T-helper 22 cell (primary cell): ENCODE results near the gene PABPC1L.

Experiments used
- DNase-seq: peaks from one replicate; pipeline ENCODE4 v3.0.0-alpha.2; 2020; ENCODE audit warnings: low read depth

Gene PABPC1L

DNA sequence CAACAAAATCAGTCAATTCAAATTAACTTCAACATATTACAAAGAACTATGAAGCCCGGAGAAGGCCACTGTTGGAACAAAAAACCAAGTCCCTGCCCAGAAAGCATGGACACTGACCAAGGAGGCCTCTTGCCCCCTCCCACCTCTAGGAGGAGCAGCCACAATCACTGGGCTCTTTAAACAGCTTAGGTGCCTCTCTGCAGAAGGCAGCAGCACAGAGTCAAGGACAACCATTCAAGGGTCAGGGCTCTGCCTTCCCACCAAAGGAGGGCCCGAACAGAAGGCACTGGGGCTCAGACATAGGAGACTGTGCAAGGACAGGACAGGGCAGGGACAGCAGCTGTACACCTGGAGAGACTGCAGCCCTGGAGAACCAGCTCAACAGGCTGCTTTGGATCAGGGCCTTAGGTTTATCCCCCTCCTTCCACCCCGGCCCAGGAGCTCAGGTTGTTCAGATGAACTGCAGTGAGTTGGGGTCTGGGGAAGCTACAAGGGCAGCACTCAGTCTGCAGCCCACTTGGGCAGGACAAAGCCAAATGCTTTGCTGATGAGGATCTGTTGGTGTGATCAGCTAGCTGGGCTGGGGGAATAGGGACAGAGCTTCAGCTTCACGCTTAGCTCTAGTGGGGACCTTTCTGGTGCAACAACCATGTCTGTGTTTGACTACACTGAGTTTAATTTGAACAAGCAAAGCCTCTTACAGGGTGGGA lies 32.6 kb downstream of the PABPC1L start:
- DNase-seq = no peak

DNA sequence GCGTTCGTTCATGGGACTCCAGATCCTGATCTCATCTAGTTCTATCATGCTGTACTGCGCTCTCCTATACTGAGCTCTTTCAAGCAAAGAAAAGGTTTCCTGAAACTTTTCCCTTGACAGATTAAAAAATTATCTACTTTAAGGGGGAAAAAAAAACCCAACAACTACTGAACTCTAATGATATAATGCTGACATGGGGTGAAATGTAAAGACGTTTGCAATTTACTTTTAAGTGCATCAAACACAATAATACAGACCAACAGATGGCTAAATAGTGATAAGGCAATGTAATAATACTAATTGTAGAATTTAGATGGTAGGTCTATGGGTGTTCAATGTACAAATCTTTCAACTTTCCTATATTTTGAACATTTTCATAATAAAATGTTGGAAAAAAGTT lies 34.0 kb downstream of the PABPC1L start:
- no peak for DNase-seq

DNA sequence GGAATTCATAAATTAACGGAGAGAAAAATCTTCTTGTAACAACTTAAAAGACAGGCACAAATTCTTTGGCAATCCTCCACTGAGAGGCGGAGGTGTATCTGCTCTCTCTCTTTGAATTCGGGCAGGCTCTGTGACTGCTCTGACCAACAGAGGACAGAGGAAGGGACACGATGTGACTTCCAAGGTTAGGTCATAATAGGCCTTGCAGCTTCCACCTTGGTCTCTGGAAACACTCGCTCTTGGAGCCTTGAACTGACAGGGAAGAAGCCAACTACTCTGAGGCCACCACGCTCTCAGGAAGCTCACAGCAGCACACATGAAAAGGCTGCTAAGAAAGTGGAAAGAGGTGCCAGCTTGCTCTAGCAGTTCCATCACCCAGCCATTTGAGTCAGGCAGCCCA lies 35.4 kb downstream of the PABPC1L start:
- no peak for DNase-seq

DNA sequence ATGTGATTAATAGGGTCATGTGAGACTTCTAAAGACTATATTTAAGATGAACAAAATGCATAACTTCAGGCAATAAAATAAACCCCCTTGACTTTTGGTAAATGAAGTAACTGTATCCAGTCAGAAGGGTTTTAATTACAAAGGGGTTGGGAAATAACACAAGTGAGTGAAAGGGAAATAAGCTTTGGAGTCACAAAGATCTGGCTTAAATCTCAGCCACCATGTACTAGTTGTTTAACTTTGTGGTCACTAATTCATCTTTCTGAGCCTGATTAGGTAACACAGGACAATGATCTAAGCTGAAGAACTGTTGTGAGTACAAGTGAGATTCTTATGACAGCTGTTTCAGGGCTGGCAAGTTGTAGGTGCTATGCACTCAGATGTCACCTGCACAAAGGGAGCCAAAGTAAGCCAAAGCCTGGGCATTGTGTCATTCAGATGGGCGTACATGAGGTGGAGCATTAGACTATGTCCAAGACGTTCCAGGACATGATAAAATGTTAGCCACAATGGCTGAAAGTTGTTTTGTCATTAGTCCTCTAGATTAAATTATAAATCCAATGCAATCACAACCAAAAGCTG lies 36.5 kb downstream of the PABPC1L start:
- no peak for DNase-seq

DNA sequence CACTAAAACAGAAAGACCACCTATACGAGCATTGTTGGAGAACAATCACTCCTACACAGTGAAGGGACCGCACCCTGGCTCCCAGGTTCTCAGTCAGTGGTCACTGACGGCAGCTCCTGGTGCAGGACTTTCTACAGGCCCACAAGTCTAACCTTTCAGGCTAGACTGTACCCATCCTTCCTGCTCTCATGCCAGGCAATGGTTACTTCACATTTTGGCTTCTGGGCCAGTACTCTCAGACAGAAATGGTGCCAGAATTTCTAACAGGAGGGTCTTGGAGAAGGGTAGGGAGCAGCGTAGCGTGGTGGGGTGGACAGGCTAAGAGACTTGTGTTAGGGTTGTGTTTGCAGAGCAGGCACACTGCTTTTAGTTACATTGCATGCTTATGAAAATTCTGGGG lies 38.2 kb downstream of the PABPC1L start:
- no peak for DNase-seq

DNA sequence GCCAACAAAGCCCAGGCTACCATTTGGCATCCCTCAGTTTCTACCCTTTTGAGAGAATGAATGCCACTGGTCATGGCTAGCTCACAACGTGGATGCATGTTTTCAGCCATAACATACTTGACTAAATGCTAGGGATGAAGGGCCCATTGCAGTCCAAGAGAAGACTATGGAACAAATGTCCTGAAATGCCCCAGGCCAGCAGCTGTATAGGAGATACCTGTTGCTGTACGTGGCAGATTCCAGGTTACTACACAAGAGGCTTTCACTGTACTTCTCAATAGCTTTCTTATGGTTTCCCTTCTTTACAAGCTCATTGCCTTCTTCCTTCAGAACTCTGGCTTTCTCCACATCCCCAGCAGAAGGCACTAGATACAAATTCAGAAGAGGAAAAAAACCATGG lies 38.7 kb downstream of the PABPC1L start:
- no peak for DNase-seq

DNA sequence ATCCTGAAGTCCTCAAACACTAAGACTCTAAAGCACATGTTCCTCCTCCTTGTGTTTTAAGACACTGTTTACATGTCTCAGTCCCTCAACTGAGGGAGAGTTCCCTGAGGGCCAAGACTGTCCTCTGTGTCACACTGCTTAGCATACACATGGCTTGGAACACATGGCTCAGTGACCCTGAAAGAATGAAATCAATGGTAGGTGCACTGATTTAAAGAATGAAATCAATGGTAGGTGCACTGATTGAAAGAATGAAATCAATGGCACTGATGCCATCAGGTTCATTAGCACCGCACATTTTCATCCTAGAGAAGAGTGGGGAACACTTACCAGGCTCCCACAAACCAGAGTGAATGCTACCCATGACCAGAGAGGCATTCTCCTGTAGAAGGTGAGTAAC lies 40.5 kb downstream of the PABPC1L start:
- no peak for DNase-seq

DNA sequence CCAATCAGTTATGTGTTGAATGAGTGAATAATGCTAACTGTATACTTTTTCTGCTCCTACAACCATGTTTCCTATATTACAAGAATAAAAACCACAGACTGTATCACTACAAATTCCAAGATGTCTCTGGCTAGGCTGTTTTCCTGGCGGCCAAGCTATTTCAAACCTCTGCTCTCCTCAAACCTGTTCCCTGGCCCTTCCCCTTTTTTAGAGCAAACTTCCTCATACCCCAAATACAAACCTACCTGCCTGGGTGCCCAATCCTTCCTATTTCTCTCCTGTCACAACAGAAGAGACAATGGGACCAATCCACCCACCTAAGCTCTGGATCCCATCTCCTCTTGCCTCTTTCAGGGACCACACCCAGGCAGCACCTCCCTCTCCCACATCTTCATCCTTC lies 42.9 kb downstream of the PABPC1L start:
- no peak for DNase-seq

DNA sequence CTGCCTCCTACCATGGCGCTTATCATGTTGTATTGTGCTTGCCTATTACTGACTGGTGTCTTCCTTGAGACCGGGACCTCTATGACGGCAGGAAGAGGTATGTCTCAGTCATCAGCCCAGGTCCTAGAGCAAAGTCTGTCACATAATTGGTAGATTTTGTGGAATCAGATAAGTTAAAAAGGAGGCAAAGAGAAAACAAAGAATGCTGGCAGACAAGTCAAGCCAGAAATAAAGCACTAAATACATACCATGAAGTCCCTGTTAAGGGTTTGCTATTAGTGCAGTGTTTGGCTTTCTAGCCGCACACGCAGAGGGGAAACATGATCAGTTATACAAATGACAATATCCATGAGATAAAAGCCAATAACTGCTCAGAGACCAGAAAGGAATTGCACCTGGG lies 44.4 kb downstream of the PABPC1L start:
- DNase-seq = no peak

DNA sequence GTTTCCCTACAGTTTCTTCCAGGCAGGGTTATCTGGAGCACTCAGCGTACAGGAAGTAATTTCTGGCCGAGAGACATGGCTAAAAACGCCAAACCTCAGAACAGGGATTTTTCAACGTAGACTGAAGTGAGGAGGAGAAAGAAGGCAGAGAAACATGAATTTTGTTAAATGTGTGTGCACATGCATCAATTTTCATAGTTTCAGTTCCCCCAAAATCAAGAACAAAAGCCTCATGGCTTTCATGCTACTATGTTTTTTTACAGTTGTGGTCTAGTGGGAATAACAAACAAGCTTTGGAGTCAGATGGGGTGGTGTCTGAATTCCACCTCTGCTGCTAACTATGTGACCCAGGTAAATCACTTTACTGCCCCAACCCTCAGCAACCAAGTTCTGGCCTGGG lies 45.4 kb downstream of the PABPC1L start:
- DNase-seq = no peak

DNA sequence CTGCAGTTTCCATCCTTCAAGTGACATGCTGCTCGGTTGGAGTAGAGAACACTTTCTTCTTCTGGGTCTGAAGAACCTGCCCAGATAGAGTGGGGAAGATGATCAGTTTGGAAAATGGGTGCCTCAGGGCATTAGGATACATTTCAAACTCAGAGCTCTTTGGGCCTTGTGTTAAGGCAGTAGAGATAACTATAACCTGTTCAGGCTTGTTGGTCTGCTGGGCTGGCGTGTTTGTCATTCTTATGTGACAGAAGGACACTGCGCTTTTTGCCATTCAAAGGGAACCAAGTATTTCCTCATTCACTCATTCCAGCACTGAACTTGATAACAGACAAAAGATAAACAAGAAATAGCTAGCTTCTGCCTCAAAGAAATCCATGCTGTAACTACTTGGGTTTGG lies 46.5 kb downstream of the PABPC1L start:
- DNase-seq = no peak

DNA sequence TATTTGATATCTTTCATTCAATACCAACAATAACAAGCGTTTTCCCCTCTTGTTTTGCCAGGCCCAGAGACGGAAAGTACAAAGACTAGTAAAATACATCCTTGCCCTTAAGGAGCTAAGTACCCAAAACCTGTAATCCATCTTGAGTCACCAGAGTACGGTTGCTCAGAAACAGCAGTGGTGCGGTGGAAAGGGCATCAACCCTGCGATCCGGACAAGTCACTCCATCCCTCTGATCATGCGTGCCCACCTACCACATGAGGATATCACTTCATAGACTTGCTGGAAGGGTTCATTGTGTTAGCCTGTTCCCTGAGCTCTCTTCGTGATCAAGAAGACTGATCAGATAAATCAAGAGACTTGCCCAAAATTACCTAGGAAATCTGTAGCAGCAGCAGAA lies 48.4 kb downstream of the PABPC1L start:
- no peak for DNase-seq

DNA sequence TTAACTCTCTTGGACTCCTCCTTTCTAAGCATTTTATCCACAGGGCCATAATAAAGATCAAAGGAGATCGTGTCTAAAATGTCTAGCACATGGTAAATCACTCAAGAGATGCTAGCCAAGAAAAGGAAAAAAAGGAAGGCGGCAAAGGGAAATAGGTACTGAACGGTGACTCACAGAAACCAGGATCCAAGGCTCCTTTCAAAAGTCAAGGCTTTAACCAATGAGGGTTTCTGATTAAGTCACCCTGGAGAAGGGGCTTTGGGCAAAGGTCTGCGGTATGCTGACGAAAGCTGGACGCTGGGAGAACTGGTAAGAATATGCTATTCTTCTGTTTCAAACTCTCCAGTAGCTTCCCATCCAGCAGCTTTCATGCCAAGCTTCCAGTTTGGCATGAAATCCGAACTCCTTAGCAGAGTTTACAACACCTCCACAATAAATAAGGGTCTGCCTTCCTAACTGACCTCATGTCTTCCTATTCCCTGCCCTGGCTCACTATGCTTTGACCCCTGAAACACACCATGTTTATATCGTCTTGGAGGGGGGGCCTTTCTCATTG lies 49.3 kb downstream of the PABPC1L start:
- no peak for DNase-seq

DNA sequence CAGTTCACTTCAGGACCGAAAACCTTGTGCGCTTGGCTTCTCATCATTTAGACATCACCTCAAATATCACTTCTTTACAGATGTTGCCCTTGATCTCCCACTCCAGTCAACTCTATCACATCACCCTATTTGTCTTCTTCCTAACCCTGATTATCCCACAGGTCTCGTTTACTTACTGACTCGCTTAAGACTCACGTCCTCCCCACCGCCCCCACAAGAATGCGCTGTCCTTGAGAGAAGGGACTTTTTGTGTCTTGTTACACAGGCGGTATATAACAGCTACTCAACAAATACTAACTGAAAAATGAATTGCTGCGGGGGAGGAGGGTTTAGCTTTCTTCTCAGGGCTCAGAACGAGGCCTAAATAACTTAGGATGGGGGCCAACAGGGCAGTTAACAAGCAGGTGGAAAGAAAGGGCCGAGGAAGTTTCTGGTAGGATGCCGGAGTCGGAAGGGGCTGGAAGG lies 49.8 kb downstream of the PABPC1L start:
- DNase-seq = peak; percentile 48

DNA sequence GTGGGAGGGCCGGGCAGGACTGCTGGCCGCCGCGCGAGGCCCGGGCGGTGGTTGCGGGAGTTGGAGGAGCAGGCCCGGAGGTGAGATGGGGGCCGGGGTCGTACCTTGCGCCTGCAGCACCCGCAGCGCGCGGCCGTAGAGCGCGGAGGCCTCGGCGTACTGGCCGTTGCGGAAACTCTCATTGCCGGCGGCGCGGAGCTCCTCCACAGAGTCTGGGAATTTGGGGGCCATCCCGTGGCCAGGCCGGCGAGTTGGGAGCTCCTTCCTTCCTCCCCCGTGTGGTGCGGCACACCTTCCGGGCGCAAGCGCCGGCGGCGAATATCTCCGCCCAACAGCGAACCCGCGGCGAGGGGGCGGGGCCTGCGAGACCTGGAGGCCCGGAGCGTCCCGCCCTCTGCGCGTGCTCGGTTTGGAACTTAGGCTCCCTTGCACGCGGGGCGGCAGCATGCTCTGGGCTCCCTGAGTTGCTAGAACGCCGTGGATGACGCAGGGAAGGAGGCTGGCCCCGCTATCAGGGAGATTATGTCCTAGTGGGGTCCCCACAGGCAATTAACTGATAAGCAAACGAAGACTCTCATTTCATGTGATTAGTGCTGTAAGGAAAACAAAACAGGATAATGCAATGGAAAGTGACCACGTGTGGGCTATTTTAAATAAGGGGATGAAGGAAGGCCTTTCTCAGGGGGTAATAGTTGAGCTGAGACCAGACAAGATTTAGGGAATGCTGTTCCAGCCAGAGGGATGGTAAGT lies 50.4 kb downstream of the PABPC1L start, which contains the start of gene TOMM34:
Gene TOMM34 (minus strand): TSS at position 295 of the 750 bp plus-strand sequence. CDS start 64 bp downstream, at position 231.
- DNase-seq = peak; percentile 89

DNA sequence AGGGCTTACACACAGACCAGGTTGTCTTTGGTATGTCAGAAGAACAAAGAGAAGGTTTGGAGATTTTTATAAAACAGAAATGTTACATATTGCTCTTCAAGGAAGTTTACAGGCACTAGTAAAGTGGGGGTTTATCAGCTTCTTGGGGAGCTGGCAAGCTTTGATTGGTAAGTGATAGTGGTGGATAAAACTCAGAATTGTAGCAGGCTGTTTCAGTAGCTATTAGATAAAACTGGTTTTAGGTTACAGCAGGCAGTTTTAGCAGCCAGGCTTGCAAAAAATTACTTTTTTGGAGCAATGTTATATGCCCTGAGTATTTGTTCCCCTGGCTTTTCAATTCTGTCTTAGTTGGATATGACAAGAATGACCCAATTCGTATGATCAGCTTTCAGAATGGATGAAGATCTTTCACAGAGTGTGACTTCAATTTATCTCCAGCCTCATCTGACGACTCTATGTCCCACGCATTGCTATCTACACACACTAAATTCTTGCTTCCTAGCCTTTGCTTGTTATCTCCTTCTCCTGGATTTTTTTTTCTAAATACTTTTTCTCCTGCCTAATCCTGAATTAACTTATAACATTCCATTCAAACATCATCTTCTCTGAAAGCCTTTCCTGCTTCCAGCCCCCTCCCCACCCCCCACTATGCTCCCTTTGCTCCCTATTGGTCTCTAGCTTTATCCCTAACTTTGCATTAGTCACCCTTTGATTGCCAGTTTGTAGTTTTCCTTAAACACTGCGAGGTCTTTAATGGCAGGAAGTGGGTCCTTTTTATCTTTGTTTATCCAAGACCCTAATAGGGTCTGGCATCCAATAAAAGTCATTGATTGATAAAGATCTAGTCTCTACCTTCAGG lies 51.4 kb downstream of the PABPC1L start:
- DNase-seq = no peak

DNA sequence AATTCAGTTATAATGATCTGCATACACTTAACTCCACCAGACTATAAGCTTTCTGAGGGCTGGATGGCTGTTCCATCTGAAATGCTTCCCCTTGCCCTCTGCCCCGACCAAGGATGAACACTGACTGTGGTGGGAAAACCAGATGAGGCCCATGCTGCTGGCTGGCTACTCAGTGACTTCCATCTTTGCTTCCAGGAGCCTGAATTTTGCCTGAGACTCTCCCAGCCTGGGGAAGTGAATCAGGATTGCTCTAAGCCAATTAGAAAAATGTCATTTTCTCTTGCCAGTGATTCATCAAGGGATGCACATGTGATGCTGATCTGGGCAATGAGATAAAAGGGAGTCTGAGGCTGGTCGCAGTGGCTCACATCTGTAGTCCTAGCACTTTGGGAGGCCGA lies 52.0 kb downstream of the PABPC1L start:
- DNase-seq = no peak

DNA sequence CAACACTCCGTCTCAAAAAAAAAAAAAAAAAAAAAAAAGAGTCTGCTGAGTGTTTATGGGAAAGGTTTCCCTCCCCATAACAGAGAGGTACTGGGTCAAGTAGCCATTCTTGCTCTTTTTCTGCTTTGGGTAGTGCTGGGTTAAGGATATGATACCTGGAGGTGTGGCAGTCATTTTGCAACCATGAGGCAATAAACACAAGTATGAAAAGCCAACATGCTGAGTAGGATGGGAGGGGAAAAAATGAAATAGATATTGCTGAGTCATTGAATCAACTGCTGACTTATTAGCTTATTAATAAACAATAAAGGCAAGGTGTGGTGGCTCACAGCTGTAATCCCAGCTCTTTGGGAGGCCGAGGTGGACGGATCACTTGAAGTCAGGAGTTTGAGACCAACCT lies 52.6 kb downstream of the PABPC1L start:
- no peak for DNase-seq

DNA sequence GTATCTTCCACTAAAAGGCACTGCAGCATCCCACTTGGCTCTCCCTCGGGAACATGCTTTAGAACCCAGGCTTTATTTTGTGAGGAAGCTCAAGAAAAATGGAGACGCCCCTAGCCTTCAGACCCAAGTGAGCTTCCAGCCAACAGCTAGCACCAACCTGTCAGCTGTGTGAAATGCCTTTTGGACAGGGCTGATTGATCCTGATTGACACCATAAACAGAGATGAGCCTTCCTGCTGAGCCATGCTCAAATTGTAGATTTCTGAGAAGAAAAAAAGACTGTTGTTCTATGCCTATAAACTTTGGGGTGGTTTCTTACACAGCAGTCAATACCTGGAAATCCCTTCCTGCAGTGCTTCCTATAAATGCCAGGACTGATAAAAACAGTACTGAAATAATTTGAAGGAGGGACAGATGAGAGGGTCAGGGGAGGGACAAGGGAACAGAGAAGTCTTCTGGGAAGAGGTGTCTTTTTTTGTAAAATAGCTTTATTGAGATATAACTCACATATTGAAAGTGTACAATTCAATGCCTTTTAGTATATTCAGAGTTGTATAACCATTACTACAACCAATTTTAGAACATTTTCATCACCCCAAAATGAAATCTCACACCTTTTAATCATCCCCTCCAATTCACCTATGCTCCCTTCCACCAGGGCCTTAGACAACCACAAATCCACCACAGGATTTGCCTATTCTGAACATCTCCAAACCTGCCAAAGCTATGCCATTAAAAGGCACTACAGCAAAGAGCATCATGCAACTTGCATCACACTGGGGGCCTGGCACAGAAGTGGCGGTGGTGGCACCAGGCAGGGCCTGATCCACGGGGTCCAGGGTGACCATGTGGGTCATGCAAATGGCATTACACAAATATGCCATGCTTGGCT lies 53.7 kb downstream of the PABPC1L start:
- DNase-seq = no peak

DNA sequence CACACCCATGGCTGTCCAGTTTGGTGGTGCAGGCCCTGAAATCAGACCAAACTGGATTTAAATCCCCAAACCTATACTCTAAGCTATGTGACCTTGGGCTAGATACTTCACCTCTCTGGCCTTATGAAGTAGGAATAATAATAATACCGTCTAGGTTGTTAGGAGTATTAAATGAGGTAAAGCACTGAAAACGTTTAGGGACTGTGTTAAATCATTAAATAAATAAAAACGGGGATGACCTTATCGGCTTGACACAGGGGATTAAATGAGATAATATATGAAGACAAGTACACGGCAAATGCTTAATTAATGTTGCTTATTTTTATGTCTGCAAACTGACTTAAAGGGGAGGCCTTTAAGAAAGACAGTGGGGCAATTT lies 55.8 kb downstream of the PABPC1L start:
- DNase-seq = no peak
